Measurements from ENCODE around the gene GAS6. TPM values are rescaled to one million over a fixed set of nuclear protein-coding genes. Genes with fewer than 3 reads are reported as not detected.
"Not testable (repeated sequence)": the region's sequence is repeated elsewhere in the genome, so short reads cannot be mapped to it uniquely, and the experiment has no call there.

GAS6 gene
- total RNA-seq, 1 donor = 0.81 TPM

DNA sequence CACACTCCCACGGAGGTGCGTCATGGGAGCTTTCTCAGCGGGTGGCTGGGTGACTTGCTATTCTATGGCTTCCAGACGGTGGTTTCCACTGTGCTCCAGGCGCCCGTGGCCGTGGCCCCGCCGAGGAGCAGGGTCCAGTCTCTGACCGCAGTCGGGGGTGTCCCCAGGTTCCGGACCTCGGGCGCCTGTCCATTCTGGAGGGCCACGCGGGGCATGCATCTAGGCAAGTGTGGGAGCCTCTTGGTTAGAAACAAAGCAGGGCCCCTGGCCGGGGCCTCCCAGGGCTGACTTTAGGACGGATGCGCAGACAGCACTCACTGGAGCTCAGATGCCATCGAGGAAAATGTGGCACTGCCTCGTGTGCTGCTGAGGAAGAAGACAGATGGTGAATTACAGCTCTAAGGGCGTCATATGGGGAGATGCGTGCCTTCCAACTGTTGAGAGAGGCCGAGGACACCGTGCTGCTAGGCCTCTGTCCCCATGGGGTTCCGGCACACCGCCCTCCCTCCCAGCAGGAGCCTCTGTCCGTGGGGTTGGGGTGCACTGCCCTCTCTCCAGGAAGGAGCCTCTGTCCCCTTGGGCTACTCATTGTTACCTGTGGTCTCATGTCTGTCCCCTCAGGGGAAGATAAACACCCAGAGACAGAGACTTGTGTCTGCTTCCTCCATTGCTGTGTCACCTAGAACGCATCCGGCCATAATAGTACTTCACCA, 66.8 kb downstream of the GAS6 start:
- no peak for DNase-seq (ENCODE audit: low read depth in 2 of 3, low spot score in 2 of 3)

DNA sequence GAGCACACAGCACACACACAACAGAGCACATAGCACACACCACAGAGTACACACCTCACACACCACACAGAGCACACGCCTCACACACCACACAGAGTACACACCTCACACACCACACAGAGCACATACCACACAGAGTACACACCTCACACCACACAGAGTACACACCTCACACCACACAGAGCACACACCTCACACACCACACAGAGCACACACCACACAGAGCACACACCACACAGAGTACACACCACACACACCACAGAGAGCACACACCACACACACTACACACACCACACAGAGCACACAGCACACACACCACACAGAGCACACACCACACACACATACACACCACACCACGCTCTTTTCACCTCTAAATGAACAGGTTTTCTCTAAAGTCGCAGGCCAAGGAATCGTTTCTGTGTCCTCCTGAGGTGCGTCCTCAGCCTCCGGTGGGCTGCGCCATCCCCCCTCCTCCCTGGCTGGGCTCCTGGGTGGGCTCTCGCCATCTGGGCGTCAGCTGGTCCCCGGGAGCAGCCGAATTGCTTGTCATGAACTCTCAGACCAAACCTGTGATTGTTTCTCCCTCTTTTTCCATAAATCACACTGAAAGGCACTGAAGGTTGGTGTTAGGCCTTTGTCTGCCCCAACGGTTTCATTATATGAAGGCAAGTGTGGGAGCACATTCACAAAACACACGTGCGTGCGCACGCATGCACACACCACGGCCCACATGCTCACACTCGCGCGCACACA, 67.5 kb downstream of the GAS6 start:
- no peak for DNase-seq (ENCODE audit: low read depth in 2 of 3, low spot score in 2 of 3)

DNA sequence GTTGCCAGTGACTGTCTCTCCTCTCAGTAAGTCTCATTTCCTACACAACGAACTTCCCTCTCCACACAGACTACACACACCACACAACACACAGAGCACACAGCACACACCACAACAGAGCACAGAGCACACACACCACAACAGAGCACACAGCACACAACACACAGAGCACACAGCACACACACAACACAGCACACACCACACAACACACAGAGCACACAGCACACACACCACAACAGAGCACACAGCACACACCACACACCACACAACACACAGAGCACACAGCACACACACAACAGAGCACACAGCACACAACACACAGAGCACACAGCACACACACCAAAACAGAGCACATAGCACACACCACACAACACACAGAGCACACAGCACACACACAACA, 68.5 kb downstream of the GAS6 start:
- not testable (repeated sequence) for DNase-seq (ENCODE audit: low read depth in 2 of 3, low spot score in 2 of 3)

DNA sequence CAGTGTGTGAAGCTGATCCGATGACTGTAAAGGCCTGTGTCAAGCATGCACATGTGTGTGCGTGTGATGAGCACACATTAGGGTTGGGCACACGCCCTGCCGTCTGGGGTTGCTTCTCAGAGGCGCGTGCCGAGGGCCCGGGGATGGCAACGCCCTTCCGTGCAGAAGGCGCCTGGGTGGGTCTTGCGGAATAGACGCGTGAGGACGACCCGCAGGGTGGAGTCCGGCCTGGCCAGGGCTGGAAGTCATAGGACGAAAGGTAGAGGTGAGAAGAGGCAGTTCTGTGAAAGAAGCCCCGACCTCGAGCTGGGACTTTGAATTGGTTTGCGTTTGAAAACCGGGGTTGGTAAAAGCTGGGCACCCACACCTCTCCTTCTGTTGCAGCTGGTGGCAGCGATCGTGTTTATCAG, 69.1 kb downstream of the GAS6 start:
- DNase-seq (ENCODE audit: low read depth in 2 of 3, low spot score in 2 of 3) = no peak

DNA sequence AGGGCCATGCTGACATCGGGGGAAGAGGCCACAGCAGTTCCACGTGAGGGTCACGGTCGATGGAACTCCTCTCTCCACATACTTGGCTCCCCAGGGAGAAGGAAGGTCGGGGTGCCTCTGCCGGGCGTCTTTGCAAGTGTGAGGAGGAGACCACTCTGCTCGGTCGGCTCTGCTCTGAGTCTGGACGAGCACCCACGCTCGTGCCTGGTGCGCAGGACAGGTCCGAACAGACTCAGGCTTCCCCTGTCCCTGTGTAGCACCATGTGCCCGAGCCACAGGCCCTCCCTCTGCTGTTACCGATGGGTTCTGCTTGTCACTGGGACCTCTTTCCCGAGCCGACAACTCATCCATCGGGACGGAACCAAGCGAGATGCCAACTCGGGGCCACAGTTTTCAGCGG, 69.8 kb downstream of the GAS6 start:
- DNase-seq (ENCODE audit: low read depth in 2 of 3, low spot score in 2 of 3) = no peak

DNA sequence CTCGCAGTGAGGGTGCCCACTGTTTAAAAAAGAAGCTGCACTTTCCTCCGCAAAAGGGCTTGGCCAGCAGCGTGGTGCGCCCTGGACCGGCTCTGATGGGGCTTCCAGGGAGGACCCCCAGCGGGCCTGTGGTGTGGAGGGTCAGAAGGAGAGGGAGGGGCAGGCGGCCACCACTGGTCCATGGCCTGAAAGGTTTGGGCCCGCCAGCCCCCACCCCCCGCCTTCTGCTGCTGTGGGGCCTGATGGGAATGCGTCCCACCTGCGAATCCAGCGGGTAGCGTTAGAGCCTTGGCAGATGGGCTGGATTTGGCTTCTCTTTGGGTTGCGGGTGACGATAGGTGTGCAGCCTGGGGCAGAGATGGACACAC, 70.2 kb downstream of the GAS6 start:
- no peak for DNase-seq (ENCODE audit: low read depth in 2 of 3, low spot score in 2 of 3)

DNA sequence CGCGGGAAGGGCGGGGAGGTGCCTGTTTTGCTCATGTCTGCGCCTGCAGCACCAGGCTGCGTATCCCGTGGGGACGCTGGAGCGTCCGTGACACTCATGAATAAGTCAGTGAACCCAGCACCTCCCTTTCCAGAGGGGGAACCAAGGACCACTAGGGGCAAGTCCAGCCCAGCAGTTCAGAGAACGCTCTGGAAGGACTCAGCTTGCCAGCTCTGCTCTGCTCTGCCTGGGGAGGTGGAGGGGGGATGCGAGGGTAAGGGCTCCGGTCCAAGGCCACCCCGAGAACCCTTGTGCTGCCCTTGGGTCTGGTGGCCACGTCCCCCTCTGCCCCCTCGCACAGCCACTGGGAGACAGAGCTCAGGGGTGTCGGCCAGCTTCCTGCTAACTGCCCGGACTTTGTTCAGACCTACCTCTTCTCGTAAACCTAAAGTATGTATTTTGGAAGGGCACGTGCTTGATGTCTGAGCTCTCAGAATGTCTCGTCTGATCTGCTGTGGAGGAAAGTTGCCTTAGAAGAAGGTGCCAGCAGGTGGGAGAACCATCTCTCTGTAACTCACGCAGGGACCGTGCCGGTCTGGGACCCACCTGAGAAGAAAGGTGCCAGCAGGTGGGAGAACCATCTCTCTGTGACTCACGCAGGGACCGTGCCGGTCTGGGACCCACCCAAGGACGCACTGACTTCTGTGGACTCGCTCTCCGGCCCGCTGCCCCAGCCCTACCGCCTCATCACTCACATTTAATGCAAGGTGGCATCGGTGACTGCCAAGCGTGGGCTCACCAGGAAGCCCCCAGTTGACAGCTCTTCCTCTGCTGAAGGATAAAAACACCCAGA, 70.8 kb downstream of the GAS6 start:
- no peak for DNase-seq (ENCODE audit: low read depth in 2 of 3, low spot score in 2 of 3)

DNA sequence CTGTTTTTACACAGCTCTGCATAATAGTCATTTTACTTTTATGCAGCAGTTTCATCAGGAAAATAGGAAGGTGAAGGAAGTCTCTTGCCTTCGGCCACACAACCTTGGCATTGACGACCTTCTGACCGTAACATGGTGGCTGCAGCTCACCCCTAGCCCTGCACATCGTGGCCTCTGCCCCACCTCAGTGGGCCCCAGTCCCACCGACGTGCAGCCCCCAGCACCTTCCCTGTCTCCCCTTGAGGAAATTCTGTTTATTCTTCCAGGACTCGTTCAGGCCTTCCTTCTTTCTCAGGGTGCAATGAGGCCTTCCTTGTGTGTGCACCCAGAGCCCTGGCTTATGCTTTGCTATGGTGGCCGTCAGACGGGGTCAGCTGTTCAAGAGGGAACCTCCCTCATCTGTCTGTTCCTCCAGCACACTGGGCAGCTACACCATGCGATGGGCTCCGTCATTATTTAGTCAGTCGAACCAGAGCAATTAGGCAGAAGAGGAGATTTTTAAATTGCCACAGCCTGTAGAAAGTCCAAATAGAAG, 71.6 kb downstream of the GAS6 start:
- no peak for DNase-seq (ENCODE audit: low read depth in 2 of 3, low spot score in 2 of 3)

DNA sequence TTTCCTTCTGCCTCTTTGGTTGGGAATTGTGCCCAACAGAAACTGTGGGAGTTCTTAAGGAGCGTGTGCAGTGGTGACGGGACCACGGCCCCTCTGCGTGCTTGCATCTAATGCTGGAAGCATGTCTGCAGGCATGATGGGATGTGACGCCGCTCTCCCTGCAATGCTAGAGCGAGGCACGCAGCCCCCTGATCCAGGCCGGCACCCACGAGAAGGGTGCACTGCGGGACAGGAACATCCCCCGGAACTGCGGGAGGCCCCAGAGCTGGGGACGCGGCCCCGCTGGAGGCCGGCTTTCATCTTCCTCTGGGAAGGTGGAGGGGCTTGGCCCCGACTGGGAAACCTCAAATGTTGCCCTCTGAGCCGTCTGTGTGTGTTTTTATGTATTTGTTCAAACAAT, 72.1 kb downstream of the GAS6 start:
- DNase-seq (ENCODE audit: low read depth in 2 of 3, low spot score in 2 of 3) = no peak

DNA sequence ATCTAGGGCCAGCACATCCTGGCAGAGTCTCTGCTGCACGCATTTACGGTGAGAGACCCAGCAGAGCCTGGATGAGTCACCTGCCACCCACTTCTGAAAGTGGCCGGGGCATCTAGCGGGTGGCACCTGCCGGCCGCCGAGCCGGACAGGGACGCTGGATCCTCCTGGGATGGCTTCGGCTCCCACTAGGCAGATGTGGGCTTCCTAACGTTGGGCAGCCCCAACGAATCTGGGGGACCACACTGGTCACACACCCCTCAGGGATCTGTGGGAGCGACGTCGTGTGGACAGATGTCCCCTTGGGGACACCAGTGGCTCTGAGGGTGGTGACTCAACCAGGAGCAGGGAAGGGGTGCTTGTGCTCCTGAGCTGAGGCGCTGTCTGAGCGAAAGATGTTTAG, 72.7 kb downstream of the GAS6 start:
- no peak for DNase-seq (ENCODE audit: low read depth in 2 of 3, low spot score in 2 of 3)

DNA sequence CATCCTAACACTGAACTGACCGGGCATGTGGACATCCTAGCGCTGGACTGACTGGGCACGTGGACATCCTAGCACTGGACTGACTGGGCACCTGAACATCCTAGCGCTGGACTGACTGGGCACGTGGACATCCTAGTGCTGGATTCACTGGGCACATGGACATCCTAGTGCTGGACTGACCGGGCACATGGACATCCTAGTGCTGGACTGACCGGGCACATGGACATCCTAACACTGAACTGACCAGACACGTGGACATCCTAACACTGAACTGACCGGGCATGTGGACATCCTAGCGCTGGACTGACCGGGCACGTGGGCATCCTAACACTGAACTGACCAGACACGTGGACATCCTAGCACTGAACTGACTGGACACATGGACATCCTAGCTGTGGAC, 73.9 kb downstream of the GAS6 start:
- DNase-seq (ENCODE audit: low read depth in 2 of 3, low spot score in 2 of 3) = not testable (repeated sequence)

DNA sequence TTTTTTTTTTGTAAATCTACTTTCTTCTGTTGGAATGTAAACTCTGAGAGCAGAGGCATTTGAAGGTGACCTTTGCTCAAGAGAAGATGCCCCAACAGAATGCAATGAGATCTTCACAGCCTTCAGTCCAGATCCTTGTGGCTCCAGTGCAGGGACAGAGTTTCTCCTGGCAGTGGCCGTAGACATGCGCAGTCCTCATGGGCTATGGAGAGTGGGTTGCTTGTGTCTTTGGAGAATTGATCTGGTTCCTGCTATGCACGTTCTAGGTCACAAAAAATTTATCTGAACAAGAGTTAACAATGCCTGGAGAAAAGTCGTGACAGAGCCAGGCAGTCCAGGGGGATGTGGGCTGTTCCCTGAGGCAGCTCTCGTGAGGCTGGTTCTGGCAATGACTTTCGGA, 74.7 kb downstream of the GAS6 start:
- no peak for DNase-seq (ENCODE audit: low read depth in 2 of 3, low spot score in 2 of 3)

DNA sequence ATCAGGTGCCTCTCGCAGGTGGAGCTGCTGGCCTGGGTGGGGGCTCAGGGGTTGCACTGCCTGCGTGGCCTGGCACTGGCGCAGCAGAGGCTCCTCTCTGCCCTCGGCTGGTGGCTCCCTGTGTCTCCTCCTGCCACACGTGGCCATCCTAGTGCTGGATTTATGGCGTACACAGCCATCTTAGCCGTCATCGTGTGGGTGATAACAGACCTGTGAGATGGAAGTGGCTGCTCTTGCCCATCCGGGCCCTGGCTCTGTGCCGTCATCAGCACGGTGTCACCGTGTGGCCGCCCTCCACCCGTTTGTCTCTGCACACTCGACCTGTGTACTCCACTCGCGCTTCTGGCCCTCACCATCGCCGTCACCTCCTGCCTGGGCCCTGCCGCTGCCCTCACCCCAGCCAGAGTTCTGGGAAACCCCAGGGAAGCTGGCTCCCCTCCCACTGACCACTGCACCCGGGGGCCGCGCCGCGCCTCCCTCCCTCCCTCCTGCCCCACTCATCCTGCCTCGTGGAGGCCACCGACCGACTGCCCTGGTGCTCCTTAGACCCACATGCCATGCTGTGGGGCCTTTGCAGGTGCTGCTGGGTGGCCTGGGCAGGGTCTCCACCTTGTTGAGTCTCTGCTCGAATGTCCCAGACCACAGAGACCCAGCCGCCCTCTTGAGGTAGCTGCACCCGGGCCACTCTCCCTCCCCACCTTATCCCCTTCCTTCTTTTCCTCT, 75.3 kb downstream of the GAS6 start:
- DNase-seq (ENCODE audit: low read depth in 2 of 3, low spot score in 2 of 3) = no peak

DNA sequence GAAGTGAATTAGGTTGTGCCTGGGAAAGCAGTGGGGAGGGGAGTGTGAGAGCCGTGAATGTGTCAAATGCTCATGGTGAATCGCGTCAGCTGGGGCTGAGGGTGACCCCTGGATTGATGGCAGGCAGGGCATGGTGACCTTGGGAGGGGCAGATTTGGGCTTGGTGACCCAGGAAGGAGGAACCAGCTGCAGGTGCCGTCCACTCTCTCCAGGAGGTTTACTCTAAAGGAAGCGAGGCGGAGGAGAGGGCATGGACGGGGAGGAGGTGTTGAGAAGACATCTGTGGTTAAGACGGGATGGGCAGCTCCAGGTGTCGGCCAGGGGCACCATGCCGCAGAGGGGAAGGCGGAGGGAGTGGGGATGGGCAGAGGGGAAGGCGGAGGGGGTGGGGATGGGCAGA, 76.2 kb downstream of the GAS6 start:
- DNase-seq (ENCODE audit: low read depth in 2 of 3, low spot score in 2 of 3) = no peak

DNA sequence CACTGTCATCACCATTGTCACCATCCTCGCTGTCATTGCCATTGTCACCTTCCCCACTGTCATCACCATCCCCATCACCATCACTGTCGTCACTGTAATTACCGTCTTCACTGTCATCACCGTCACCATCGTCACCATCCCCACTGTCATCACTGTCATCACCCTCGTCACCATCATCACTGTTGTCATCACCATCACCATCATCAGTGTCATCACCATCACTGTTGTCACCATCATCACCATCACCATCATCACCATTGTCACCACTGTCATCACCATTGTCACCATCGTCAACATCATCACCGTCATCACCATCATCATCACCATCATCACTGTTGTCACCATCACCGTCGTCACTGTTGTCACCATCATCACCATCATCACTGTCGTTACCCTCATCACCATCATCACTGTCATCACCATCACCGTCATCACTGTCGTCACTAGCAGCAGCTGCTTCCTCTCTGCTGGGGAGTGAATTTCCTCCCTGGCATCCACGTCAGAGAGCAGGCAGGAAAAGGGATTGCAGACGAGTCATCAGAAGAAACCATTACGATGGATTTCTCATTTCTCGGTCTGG, 77.5 kb downstream of the GAS6 start:
- DNase-seq (ENCODE audit: low read depth in 2 of 3, low spot score in 2 of 3) = no peak

DNA sequence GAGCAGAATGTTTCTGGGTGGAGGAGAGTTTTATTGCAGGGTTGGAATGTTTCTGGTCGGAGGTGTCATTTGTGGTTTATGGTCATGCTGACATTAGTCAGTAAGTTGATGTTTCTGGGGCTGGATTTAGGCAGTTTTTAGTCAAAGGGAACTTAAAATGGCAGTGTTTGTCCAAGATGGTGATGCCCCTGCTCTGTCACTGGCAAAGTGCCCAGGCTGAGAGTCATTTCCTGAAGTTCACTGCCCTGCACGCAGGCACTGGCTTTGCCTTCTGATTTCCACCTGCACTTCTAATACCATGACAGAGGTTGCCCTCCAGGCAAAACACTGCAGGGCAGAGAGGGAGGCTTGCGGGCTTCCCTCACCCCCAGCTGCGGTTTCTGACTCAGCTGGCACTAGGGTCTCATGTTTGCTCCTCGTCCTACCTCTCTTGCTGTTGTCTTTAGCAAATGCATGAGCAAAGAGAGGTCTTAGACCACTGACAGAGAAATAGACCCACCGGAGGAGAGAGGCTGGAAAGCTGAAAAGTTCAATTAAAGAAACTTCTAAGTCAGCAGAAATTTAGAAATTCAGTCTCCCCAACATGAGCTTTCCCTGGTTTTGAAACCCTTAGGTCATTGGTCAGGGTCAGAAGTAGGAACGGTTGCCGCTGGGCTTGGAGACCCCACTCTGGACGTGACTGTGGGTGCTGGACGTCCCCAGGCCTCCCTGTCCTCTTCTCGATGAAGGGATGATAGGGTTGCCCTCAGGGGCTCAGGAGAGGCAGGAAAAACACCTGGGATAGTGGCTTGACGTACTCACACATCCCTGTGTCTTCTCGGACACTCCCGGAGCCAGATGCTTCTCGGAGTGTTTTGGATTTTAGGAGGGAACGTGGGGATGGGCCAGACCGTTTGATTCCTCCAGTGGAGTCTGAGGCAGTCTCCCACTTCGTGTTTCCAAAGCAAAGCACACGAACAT, 78.5 kb downstream of the GAS6 start:
- DNase-seq (ENCODE audit: low read depth in 2 of 3, low spot score in 2 of 3) = no peak

DNA sequence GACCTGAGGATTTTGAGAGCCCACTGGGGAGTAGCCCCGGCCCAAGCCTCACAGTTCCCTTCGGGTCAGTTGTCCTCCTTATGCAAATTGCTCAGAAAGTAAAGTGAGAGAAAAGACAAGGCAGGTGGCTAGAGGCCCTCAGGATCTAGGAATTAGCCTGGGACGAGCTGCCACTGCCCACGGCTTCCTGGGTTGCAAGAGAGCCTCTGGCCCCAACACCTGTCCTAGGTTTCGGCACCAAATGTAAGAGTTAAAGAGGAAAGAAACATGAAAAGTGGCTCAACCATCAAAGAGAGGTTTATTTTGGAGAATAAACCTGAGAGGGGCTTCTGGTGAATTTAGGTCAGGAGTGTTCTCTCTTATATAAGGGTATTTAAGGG, 79.2 kb downstream of the GAS6 start:
- no peak for DNase-seq (ENCODE audit: low read depth in 2 of 3, low spot score in 2 of 3)

DNA sequence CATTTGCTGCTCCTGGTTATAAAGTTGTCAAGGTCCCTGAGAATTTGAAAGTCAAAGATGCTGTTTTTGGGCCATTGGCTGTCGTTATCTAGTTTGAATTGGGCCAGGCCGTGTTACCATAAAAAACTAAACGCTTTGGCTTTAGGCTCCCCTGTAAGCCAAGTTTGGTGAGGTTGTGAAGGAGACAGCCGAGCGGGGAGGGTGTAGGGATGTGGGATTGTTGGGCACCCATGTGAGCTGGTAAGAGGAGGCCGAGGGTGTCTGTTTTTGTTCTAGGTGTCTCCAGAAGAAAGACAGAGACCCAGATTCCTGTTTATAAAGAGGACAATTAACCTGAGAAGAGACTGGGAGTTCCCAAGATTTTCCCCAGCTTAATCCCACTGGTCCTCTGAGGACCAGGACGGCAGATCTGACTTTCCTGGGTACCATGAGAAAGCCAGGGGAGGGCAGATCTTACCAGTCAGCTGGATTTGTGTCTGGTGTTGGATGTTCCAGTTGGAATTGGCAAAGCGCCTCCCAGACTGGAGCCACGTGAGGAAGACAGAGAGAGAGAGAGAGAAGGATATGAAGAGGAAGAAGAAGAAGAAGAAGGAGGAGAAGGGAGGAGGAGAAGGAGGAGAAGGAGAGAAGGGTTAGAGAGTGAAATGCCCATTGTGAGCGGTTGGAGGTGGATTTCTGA, 79.8 kb downstream of the GAS6 start:
- no peak for DNase-seq (ENCODE audit: low read depth in 2 of 3, low spot score in 2 of 3)

Data from hematopoietic multipotent progenitor cell (in vitro differentiated cells).